HepG2 (cell line): ENCODE measurements around the gene PPP1R9B. TPM values are rescaled to one million over a fixed set of nuclear protein-coding genes. Genes with fewer than 3 reads are reported as not detected.

Experiments
- ATF7 ChIP-seq, 2 experiments: fragments of 450-650 bp in 1 of 2; sonication (generic) in 1 of 2; formaldehyde crosslinking in 1 of 2; IDR thresholded peaks; 2 replicates each; pipeline versions ENCODE4 v1.4.0 to v1.6.1; 2016 to 2020; ENCODE audit warnings: antibody characterized with exemption in 1 of 2, mild to moderate bottlenecking in 1 of 2, missing genetic modification reagents in 1 of 2
- GMEB1 ChIP-seq: sonication (generic); formaldehyde crosslinking; IDR thresholded peaks from 2 replicates; pipeline ENCODE4 v1.5.1; 2020; ENCODE audit warnings: missing genetic modification reagents, mild to moderate bottlenecking, borderline replicate concordance
- HNRNPK ChIP-seq: fragments of 200-400 bp; formaldehyde crosslinking; IDR thresholded peaks from 2 replicates; pipeline ENCODE4 v1.6.1; 2018; ENCODE audit warnings: low read length, low read depth, moderate library complexity, mild to moderate bottlenecking; ENCODE audit not compliant: poor library complexity, severe bottlenecking
- LBX2 ChIP-seq: sonication (generic); formaldehyde crosslinking; IDR thresholded peaks from 2 replicates; pipeline ENCODE4 v1.5.0; 2020; ENCODE audit warnings: missing genetic modification reagents, mild to moderate bottlenecking, borderline replicate concordance
- LCORL ChIP-seq, 2 experiments: fragments of 450-650 bp in 1 of 2; sonication (generic) in 1 of 2; formaldehyde crosslinking in 1 of 2; IDR thresholded peaks; 2 replicates each; pipeline versions ENCODE4 v1.5.0 to v1.6.1; 2017 to 2020; ENCODE audit warnings: antibody characterized with exemption in 1 of 2, missing genetic modification reagents in 1 of 2
- REL ChIP-seq: sonication (generic); formaldehyde crosslinking; conservative IDR thresholded peaks from 2 replicates; pipeline ENCODE4 v1.8.0; 2022; ENCODE audit warnings: mild to moderate bottlenecking, missing genetic modification reagents, moderate library complexity
- REPIN1 ChIP-seq: sonication (generic); formaldehyde crosslinking; IDR thresholded peaks from 2 replicates; pipeline ENCODE4 v1.8.0; 2022; ENCODE audit warnings: missing genetic modification reagents, low read depth, mild to moderate bottlenecking, borderline replicate concordance
- SALL1 ChIP-seq: sonication (generic); formaldehyde crosslinking; IDR thresholded peaks from 2 replicates; pipeline ENCODE4 v1.8.0; 2022; ENCODE audit warnings: mild to moderate bottlenecking, missing genetic modification reagents
- SKI ChIP-seq: fragments of 450-650 bp; IDR thresholded peaks from one replicate; pipeline ENCODE4 v1.6.1; 2018; ENCODE audit warnings: mild to moderate bottlenecking; ENCODE audit not compliant: partially characterized antibody
- TFDP1 ChIP-seq: IDR thresholded peaks from 2 replicates; pipeline ENCODE4 v1.6.1; 2016; ENCODE audit warnings: missing compliant biosample characterization, missing genetic modification reagents, borderline replicate concordance
- ZNF264 ChIP-seq: sonication (generic); formaldehyde crosslinking; IDR thresholded peaks from 2 replicates; pipeline ENCODE4 v1.4.0; 2020; ENCODE audit warnings: missing genetic modification reagents
- ZNF607 ChIP-seq: sonication (generic); formaldehyde crosslinking; IDR thresholded peaks from 2 replicates; pipeline ENCODE4 v1.5.1; 2020; ENCODE audit warnings: missing genetic modification reagents, mild to moderate bottlenecking, borderline replicate concordance
- ZNF614 ChIP-seq: IDR thresholded peaks from 2 replicates; pipeline ENCODE4 v1.6.1; 2018; ENCODE audit warnings: missing biosample characterization, missing genetic modification reagents, inconsistent platforms, borderline replicate concordance
- ZNF75D ChIP-seq: sonication (generic); formaldehyde crosslinking; IDR thresholded peaks from 2 replicates; pipeline ENCODE4 v1.8.1; 2023; ENCODE audit warnings: missing genetic modification reagents, mild to moderate bottlenecking, borderline replicate concordance
- ZNF761 ChIP-seq: sonication (generic); formaldehyde crosslinking; conservative IDR thresholded peaks from 2 replicates; pipeline ENCODE4 v1.4.0; 2020; ENCODE audit warnings: mild to moderate bottlenecking, missing genetic modification reagents
- ZNF781 ChIP-seq: sonication (generic); formaldehyde crosslinking; IDR thresholded peaks from 2 replicates; pipeline ENCODE4 v1.5.1; 2020; ENCODE audit warnings: borderline replicate concordance, mild to moderate bottlenecking, missing genetic modification reagents; ENCODE audit errors: not compliant biosample characterization
- polyA plus RNA-seq, 8 experiments: library from polyadenylated mRNA; depleted of rRNA in 3 of 8; stranded (reverse) in 7 of 8; unstranded in 1 of 8; fragments of >200 nt; fragmentation: Illumina TruSeq in 4 of 8; extraction: Trizol in 4 of 8; gene quantifications; 2 replicates each; pipeline versions ENCODE4 v1.2.1 to v1.2.3, GENCODE V29; 2011 to 2016; ENCODE audit warnings: low read depth in 4 of 8, missing spikeins in 1 of 8, mixed read lengths in 1 of 8; ENCODE audit not compliant: insufficient read depth in 1 of 8
- total RNA-seq, 5 experiments: library from RNA; depleted of rRNA; stranded (reverse); fragments of >200 nt; fragmentation: Illumina TruSeq; extraction: Trizol; gene quantifications; 2 replicates each; pipeline ENCODE4 v1.2.3, GENCODE V29; 2016; ENCODE audit warnings: low read depth in 1 of 5
- TF ChIP-seq, protein P1 (sequence below): sonication (generic); formaldehyde crosslinking; IDR thresholded peaks from 2 replicates; pipeline ENCODE4 v1.4.0; 2020; ENCODE audit warnings: missing genetic modification reagents
- TF ChIP-seq, protein P2 (sequence below): sonication (generic); formaldehyde crosslinking; conservative IDR thresholded peaks from 2 replicates; pipeline ENCODE4 v1.4.0; 2020; ENCODE audit warnings: missing genetic modification reagents

The PPP1R9B gene
- total and polyA plus RNA-seq, 2 of the 13 experiments (the other 11 are each of a cell fraction or from before 2014, with no cell fraction given), result 9.4 to 15.8 TPM

GRCh38 chr17:50161023-50161910, 10.8 kb upstream of the PPP1R9B start (continued):
- no peak for TF ChIP-seq ATF7 (IDR thresholded peaks at IDR 0.05)
- no peak for TF ChIP-seq ATF7 (CRISPR knock-in tag; IDR thresholded peaks at IDR 0.05)
- TF ChIP-seq ZNF761 (CRISPR knock-in tag), result 0 out of 2 replicates have a peak, but pooled peaks have one; percentile 24
- peak; percentile 38; the same call in 1 of the 2 replicates for TF ChIP-seq REPIN1 (CRISPR knock-in tag)
- peak; percentile 30 for TF ChIP-seq SKI
- TF ChIP-seq, protein P1, sequence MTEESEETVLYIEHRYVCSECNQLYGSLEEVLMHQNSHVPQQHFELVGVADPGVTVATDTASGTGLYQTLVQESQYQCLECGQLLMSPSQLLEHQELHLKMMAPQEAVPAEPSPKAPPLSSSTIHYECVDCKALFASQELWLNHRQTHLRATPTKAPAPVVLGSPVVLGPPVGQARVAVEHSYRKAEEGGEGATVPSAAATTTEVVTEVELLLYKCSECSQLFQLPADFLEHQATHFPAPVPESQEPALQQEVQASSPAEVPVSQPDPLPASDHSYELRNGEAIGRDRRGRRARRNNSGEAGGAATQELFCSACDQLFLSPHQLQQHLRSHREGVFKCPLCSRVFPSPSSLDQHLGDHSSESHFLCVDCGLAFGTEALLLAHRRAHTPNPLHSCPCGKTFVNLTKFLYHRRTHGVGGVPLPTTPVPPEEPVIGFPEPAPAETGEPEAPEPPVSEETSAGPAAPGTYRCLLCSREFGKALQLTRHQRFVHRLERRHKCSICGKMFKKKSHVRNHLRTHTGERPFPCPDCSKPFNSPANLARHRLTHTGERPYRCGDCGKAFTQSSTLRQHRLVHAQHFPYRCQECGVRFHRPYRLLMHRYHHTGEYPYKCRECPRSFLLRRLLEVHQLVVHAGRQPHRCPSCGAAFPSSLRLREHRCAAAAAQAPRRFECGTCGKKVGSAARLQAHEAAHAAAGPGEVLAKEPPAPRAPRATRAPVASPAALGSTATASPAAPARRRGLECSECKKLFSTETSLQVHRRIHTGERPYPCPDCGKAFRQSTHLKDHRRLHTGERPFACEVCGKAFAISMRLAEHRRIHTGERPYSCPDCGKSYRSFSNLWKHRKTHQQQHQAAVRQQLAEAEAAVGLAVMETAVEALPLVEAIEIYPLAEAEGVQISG (CRISPR knock-in tag), result peak; percentile 60
- TF ChIP-seq ZNF607 (CRISPR knock-in tag), result peak; percentile 51; the same call in 1 of the 2 replicates
- no peak for TF ChIP-seq ZNF75D (CRISPR knock-in tag)
- peak; percentile 75 for TF ChIP-seq GMEB1
- peak; percentile 82; the same call in 1 of the 2 replicates for TF ChIP-seq TFDP1 (CRISPR knock-in tag)
- peak; percentile 69; the same call in 1 of the 2 replicates for TF ChIP-seq REL (CRISPR knock-in tag)
- TF ChIP-seq, protein P2, sequence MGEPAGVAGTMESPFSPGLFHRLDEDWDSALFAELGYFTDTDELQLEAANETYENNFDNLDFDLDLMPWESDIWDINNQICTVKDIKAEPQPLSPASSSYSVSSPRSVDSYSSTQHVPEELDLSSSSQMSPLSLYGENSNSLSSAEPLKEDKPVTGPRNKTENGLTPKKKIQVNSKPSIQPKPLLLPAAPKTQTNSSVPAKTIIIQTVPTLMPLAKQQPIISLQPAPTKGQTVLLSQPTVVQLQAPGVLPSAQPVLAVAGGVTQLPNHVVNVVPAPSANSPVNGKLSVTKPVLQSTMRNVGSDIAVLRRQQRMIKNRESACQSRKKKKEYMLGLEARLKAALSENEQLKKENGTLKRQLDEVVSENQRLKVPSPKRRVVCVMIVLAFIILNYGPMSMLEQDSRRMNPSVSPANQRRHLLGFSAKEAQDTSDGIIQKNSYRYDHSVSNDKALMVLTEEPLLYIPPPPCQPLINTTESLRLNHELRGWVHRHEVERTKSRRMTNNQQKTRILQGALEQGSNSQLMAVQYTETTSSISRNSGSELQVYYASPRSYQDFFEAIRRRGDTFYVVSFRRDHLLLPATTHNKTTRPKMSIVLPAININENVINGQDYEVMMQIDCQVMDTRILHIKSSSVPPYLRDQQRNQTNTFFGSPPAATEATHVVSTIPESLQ (CRISPR knock-in tag), result no peak
- no peak for TF ChIP-seq ZNF264 (CRISPR knock-in tag)
- no peak for TF ChIP-seq ZNF781 (CRISPR knock-in tag)
- no peak for TF ChIP-seq LCORL (IDR thresholded peaks at IDR 0.05)
- TF ChIP-seq LCORL (CRISPR knock-in tag; IDR thresholded peaks at IDR 0.05), result peak; percentile 95
- TF ChIP-seq SALL1, result peak; percentile 88
- peak; percentile 79; the same call in 1 of the 2 replicates for TF ChIP-seq ZNF614
- peak; percentile 92 for TF ChIP-seq LBX2 (CRISPR knock-in tag)
- peak; percentile 75 for TF ChIP-seq HNRNPK
